Stimulated activated CD8-positive, alpha-beta memory T cell treated with anti-CD3 and anti-CD28 coated beads, Interleukin-15, amount 100 ng/mL, for 4 hours (primary cell): ENCODE data around the gene F3.

Source experiments
- DNase-seq, 2 donors: peaks; one replicate each; pipeline ENCODE4 v3.0.0-alpha.2; 2020; ENCODE audit warnings: low read depth in 2 of 2

Gene F3

DNA sequence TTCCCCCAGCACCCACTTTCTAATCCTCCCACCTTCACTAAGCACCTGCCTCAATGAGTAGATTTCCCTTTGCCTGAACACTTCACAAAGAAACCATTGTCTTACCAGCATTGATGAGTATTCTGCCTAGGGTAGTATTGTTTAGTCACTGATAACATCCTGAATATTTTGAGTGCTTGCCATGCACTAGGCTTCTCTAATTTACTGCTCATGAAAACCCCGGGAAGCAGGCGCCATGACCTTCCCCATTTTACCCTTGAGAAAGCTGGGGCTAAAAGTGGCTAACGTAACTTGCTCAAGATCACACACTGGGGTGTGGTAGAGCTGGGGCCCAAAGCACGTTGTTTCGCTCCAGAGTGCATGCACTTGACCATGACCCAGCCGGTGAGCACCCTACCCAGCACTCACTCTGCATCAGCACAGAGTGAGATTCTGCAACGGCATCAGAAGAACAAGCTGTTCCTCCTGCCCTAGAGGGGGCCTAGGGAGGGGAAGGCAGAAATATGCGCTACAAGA, 10.6 kb upstream of the F3 start:
- no peak for DNase-seq

GRCh38 chr1:94551449-94551848, 9.9 kb upstream of the F3 start:
- no peak for DNase-seq

- no peak for DNase-seq
These were observed 9.3 kb upstream of the F3 start for GRCh38 chr1:94550800-94551241.

DNA sequence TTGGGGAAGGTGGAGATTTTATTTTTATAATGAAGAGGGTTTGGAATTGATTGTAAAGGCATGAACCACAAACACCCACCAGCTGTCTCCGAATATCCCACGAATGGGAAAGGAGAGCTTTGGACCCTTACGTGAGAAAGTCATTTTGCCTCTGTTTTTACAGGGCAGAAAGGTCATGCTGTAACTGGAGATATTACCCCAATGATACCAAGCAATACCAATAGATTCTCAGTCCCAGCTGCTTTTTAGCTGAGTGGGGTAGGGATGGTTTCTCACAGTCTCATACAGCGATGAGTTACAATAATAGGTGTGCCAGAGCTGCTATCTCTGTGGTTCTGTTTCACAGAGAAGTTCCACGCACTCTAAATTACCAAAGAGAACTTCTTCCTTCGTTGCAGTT, 8.8 kb upstream of the F3 start:
- no peak for DNase-seq

DNA sequence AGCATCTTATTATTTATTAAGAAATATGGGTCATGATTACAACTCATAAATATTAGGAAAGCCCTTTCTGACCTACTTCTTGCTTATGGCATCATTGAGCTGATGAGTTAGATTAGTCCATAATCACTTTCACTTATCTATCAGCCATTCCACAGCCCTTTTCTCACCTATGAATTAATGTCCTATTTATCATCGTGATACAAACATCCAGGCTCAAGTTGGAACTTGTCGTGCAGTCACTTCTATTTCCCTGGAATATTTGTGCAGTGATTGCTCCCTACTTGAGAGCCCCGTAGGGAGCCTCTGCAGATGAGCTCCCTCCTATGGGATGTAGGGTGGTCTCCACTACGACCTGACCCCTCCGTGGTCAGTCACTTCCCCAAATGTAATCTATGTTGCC, 8.1 kb upstream of the F3 start:
- DNase-seq: no peak

DNA sequence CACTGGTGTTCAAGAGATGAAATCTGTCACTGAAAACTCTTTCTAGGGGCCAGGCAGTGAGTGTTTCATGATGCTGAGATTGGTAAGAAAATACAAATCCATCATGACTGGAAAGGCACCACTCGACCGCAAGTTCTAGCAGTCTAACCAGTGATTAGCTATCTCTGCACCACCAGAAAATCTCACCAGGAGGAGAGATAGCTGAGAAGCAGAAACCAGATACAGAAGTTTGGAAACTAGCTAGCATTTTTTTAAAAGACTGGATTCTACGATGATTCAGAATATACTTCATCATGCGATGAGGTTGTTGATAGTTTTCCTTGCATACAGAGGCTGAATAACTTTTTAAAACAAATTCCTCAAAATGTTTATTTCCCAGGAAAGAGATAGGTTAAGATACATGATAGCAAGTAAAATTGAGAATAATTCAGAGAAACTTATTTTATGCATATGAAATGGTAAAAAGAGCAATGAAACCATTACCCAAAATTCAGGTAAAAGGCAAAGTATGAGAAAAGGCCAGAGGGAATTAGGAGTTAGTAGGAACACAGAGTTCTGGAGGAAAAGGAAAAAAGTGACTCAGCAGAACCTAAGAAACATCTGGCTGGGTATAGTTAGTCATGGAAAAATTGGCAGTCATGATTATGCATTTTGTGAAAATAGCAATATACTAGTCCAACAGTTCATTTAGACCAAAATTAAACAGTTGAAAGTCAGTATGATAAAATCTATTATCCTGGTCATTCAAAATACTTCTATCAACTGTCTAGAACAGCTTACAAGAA, 3.3 kb upstream of the F3 start:
- no peak for DNase-seq

GRCh38 chr1:94543893-94544635, 2.5 kb upstream of the F3 start:
- no peak for DNase-seq

DNA sequence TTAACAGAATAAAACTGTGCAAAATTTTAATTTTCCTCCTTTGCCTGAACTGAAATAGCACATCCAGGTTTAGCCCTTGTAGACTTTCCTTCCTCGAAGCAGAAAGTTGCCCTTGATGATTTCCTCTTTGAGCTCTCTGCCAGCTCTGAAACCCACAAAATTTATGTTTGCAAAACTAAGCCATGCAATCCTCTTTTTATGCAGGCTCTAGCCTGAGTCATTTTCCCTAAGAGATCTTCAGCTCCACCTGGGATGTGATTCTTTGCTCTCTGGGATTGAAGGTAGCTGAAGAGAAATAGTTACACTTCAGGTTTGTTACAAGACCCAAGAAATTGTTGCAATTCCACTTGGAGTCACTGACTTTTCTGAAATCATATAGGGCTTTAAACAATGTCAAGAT, 1.4 kb upstream of the F3 start:
- DNase-seq: no peak

DNA sequence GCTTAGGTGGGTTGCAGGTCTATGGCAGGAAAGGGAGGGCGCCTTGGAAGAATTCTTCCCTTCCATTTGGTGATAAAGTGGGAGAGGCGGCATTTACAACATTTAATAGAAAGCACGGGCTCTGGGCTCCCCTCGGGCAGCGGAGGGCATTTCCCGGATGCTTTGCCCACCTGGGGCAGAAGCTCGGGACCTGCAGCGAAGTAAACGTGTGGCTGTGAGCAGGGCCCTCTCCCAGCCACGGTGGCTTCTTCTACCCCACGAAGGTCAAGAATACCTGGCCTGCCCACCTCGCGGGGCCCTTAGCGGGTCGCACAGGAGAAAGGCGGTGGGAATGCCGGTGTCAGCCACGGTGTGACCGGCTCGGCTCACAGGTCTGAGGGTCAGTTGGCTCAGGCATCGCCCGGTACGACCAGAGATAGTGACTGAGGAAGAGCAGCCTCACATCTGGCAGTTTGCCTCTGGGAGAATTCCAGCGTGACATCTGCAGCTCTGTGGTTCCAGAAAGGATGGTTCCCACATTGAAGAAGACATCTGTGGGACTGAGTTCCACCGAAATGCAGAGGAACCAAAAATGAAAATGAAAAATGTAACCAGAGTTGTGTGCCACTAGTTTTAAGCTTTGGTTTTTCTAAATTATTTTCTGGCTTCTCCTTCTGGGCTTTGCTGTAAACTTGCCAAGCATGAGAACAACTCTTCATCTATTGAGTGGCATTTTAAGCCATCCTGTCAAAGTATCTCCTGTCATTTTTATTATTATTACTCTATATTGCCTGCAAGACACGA, 720 bp upstream of the F3 start:
- no peak for DNase-seq

DNA sequence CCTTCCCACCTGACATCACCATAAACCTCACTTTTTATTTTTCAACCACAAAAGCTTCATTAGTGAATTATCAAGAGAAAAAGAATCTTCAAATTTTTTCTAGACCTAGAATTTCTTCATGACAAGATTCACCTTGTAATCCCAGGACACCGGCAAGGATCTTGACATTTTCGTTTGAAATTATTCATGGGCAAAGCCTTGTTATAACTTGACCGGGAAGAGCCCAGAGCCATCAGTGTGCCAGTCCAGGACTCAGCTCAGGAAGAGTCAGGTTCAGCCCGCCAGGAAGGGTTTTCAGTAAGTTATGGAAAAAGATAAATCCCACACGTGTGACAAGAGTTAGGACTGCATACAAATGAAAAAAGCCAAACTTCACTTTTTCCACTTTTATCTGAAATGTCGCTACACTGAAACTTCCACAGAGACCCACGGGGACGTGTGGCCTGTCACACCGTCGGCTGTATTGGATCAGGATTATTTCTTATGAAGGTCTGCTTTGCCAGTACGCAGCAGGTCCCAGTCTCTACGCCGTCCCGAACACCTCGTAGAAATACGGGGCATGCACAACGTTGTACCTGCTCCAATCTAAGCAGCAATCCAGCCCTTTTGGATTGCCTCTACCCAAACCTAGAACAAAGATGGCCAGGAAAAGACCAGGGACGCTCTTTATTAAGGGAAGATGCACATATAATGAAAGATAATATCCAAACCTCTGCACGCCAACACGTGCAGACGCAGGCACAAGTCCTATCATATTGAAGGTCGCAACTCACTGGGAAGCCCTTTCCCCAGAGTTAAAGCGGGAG, 916 bp downstream of the F3 start:
- DNase-seq: no peak

DNA sequence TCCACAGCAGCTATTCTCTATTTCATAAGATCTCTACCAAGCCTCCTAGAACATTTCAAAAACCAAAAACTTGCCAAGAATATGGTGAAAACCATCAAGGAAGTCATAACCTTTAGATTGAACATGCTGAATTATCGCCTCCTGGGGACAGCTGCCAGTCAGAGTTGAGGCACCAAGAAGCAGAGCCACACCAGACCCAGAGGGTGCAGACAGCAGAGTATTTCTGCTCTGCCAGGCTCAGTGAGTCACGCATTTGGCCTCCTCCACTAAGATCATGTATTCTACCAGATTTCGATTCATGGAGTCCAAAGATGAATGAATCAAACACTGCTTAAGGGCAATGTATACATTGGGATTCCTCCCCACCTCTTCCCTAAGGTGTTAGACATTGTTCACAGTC, 2.1 kb downstream of the F3 start:
- no peak for DNase-seq

DNA sequence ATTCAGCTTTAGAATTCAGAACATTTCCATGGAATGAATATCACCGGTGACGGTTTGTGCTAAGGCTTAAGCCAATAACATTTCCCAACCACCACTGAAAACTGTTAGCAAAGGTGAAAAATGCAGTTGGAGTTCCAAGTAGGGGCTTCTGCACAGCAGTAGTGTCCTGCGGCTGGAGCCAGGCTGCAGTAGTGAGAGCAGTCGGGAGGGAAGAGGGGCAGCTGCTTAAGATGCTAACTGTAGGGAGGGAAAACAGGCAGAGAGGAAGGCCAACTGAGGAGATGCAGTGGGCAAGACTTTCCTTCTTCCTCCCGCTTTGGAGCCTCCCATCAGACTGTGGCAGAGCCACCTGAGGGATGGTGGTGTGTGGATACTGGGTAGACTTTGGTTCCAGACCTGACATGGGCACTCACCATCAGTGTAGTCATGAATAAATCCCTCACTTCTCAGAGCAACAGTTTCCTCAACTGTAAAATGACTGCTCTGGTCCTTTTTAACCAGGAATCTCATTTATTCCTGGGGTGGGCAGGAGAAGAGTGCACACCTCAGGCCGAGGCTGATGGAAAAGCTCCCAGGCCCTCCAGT, 3.2 kb downstream of the F3 start:
- DNase-seq: no peak

GRCh38 chr1:94537254-94537653, 4.3 kb downstream of the F3 start:
- DNase-seq: no peak

DNA sequence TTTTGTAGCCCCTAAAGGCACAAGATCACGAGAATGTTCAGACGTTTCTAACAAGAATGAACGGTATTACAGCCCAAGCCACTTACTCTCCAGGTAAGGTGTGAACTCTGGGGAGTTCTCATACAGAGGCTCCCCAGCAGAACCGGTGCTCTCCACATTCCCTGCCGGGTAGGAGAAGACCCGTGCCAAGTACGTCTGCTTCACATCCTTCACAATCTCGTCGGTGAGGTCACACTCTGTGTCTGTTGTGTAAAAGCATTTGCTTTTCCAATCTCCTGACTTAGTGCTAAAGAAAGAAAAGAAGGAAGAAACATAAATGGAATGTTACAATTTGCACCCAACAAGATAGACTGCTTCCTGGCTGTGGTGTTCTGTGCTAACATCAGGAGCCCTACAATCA, 5.7 kb downstream of the F3 start:
- DNase-seq: no peak

DNA sequence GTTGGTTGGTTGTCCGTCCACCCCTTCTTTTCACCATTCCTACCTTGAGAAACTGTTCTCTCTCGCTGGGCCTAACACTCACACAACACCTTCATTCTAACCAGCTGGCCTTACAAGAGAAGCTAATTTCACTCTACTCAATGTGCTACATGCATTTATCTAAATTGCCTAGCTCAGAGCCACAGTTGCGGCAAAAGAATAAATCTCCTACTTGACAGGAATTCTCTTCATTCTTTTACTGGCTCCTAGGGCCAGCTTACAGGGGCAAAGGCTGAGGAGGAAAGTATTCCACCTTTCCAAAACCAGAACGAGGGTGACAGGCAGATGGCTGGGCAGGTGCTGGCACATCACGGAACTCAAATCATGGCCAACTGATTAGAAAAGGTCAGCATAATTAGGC, 6.5 kb downstream of the F3 start:
- no peak for DNase-seq

GRCh38 chr1:94532077-94532476, 9.5 kb downstream of the F3 start:
- DNase-seq: no peak

DNA sequence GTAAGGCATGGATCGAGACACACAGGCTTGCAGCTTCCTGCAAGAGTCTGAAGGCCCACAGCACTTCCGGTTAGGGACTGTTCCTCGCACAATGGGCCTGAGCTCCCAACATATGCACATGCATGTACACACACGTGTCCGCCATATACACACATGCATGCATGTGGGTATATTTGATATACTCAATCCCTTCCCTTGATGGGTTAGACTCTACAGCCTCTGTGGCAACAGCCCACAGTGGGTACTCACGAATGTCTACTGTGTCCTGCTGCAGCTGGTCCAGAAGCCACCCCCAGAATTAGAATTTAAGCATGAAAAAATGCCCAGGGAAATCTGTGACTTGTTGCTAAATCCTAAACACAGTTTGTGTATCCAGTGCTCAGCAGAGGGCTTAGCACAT, 9.9 kb downstream of the F3 start:
- DNase-seq: no peak

DNA sequence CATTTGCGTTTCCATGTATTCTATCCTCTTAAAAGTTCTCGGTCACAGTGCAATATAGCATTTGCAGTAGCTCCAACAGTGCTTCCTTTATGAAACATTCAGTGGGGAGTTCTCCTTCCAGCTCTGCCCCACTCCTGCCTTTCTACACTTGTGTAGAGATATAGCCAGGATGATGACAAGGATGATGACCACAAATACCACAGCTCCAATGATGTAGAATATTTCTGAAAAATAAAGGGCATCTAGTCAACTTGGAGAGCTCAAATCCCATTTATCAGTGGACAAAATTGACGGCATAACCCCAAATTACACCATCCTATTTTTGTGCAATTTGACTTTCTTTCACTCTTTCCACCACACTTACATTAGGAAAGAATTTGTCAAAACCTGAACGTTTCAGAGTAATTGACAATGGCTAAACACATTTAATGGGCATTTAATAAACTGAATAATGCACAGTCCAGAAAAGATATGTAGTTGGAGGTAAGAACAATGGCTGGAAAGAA, 11.1 kb downstream of the F3 start:
- DNase-seq: no peak

GRCh38 chr1:94529416-94529815, 12.1 kb downstream of the F3 start:
- no peak for DNase-seq

- no peak for DNase-seq
These were observed 12.7 kb downstream of the F3 start for GRCh38 chr1:94528826-94529225.

DNA sequence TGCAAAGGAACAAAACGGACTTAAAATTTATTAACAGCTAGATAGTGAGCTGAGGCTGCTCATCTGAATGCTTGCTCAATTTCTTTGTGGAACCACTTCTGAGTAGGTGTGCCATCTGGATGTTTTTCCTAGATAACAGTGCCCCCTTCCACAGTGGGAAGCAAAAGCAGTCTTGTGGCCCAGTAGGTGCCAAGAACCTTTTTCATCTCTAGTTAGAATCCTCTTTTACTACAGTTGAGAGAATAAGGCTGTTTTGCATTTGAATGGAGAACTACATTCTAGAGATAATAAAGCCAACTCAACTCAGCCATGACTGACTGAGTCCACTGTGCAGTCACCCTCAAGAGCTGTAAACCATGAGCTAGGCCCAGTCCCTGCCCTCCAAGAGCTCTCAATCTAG, 13.3 kb downstream of the F3 start:
- no peak for DNase-seq
